Activated CD4-positive, alpha-beta T cell treated with anti-CD3 and anti-CD28 coated beads for 36 hours (primary cell): Measurements from ENCODE around the gene MYH7. TPM values are rescaled to one million over a fixed set of nuclear protein-coding genes. Genes with fewer than 3 reads are reported as not detected.

ENCODE experiments used
- ATAC-seq: fragments of 200-7000 bp; cut with Tn5 transposase; one replicate; pipeline ENCODE4 v1.10.0; 2021; ENCODE audit warnings: mild to moderate bottlenecking, moderate library complexity
- CTCF ChIA-PET: fragments of 350-600 bp; sonication (Branson Sonifier 250); formaldehyde crosslinking; loops from one replicate; lab custom pipeline; 2021; ENCODE audit warnings: antibody characterized with exemption; lab: Charles Lee
- POLR2A ChIA-PET: fragments of 350-600 bp; sonication (Branson Sonifier 250); formaldehyde crosslinking; loops from one replicate; lab custom pipeline; 2021; ENCODE audit warnings: antibody characterized with exemption, inconsistent platforms; lab: Charles Lee
- DNase-seq: peaks from one replicate; pipeline ENCODE4 v3.0.0-alpha.2; 2020
- H3K27ac Mint-ChIP-seq: one replicate; pipeline ENCODE4 v1.8.0; 2021; ENCODE audit warnings: mixed read lengths
- H3K27me3 Mint-ChIP-seq: one replicate; pipeline ENCODE4 v1.8.0; 2021; ENCODE audit warnings: mixed read lengths
- H3K36me3 Mint-ChIP-seq: one replicate; pipeline ENCODE4 v1.8.0; 2021; ENCODE audit warnings: low read depth, mixed read lengths
- H3K4me1 Mint-ChIP-seq: one replicate; pipeline ENCODE4 v1.8.0; 2021; ENCODE audit warnings: mixed read lengths
- H3K4me3 Mint-ChIP-seq: one replicate; pipeline ENCODE4 v1.8.0; 2021; ENCODE audit warnings: mild to moderate bottlenecking, moderate library complexity, mixed read lengths
- H3K9me3 Mint-ChIP-seq: one replicate; pipeline ENCODE4 v1.8.0; 2021; ENCODE audit warnings: low read depth, mixed read lengths
- intact Hi-C, 2 experiments: fragments of 100-400 bp; cut with DNase I in 1 of 2; cut with micrococcal nuclease in 1 of 2; formaldehyde crosslinking; loops; one replicate each; pipeline versions ENCODE4 v1.14.2 to v1.15.1; 2022 to 2024; cut with DNase I, micrococcal nuclease
- total RNA-seq, 2 experiments: library from RNA; stranded (reverse); gene quantifications; one replicate each; pipeline ENCODE4 v1.2.3, GENCODE V29; 2021

MYH7 gene
- total RNA-seq, 2 experiments from 2014 or later: 0.05 to 0.07 TPM

DNA sequence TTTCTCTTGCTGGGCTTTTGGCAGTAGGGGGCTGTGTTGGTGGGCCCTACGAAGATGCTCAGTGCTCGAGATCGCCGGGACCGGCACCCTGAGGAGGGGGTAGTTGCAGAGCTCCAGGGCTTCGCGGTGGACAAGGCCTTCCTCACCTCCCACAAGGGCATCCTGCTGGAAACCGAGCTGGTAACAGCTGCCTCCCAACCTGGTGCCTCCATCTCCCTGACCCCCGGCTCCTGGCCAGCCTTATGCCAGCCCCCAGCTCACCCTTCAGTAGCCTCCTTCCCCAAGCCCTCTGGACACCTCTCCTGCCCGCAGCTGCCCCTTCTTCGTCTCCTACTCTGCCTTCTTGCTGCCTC, 58.3 kb downstream of the MYH7 start:
- ATAC-seq: no peak
- Mint-ChIP-seq H3K27me3 (no peaks in the 10 kb centered on the region), H3K36me3 (no peaks in the 10 kb centered on the region), H3K27ac (no peak overlapping the region), H3K4me1 (no peaks in the 10 kb centered on the region), H3K4me3 (no peak overlapping the region), H3K9me3 (no peaks in the 10 kb centered on the region)
- intact Hi-C loops: no loop called here
- ChIA-PET CTCF (interaction anchor here (0.6 to 1.8 kb wide), 4 partner anchors 38 to 202 kb away, joined by 3 to 5 read pairs (median 3); no protein-coding TSS in a partner anchor), POLR2A (no interaction called here)
- DNase-seq: peak; percentile 1

GRCh38 chr14:23376482-23377197, 58.8 kb downstream of the MYH7 start, which contains the start of gene CMTM5:
Gene CMTM5, plus strand, starts transcription at chr14:23377046. Its CDS starts 206 bp downstream, at chr14:23377252.
- Mint-ChIP-seq H3K4me1 (no peaks in the 10 kb centered on the region), H3K27ac (no peak within 1 kb of the TSS), H3K4me3 (no peak within 1 kb of the TSS), H3K9me3 (no peaks in the 10 kb centered on the region), H3K27me3 (no peaks in the 10 kb centered on the region), H3K36me3 (no peaks in the 10 kb centered on the region)
- no peak for ATAC-seq
- intact Hi-C loops: no loop called here
- ChIA-PET CTCF (interaction anchor here (0.6 to 1.8 kb wide), 7 partner anchors 9 to 255 kb away, joined by 3 to 5 read pairs (median 3); no protein-coding TSS in a partner anchor), POLR2A (no interaction called here)
- peak; percentile 1 for DNase-seq

DNA sequence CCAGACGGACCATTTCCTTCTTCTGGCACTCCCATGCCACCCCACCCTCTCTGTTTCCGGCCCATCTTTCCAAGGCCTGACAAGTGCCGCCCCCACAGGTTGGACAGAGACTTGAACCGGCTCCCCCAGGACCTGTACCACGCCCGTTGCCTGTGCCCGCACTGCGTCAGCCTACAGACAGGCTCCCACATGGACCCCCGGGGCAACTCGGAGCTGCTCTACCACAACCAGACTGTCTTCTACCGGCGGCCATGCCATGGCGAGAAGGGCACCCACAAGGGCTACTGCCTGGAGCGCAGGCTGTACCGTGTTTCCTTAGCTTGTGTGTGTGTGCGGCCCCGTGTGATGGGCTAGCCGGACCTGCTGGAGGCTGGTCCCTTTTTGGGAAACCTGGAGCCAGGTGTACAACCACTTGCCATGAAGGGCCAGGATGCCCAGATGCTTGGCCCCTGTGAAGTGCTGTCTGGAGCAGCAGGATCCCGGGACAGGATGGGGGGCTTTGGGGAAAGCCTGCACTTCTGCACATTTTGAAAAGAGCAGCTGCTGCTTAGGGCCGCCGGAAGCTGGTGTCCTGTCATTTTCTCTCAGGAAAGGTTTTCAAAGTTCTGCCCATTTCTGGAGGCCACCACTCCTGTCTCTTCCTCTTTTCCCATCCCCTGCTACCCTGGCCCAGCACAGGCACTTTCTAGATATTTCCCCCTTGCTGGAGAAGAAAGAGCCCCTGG, 59.8 kb downstream of the MYH7 start:
- CTCF ChIA-PET: interaction anchor here (0.6 to 1.8 kb wide), 4 partner anchors 8 to 254 kb away, joined by 3 to 5 read pairs (median 4); no protein-coding TSS in a partner anchor
- no peaks in the 10 kb centered on the region for H3K36me3 Mint-ChIP-seq
- no peaks in the 10 kb centered on the region for H3K9me3 Mint-ChIP-seq
- DNase-seq: peak; percentile 3
- ATAC-seq: no peak
- no peaks in the 10 kb centered on the region for H3K4me1 Mint-ChIP-seq
- no peak overlapping the region for H3K27ac Mint-ChIP-seq
- intact Hi-C loops: no loop called here
- no peaks in the 10 kb centered on the region for H3K27me3 Mint-ChIP-seq
- H3K4me3 Mint-ChIP-seq: no peak overlapping the region
- POLR2A ChIA-PET: no interaction called here

DNA sequence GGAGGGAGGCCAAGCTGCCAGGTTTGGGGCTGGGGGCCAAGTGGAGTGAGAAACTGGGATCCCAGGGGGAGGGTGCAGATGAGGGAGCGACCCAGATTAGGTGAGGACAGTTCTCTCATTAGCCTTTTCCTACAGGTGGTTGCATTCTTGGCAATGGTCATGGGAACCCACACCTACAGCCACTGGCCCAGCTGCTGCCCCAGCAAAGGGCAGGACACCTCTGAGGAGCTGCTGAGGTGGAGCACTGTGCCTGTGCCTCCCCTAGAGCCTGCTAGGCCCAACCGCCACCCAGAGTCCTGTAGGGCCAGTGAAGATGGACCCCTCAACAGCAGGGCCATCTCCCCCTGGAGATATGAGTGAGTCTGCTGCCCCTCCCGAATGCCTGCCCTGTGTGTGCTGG, 62.4 kb downstream of the MYH7 start:
- CTCF ChIA-PET: interaction anchor here (1.6 kb wide), 1 partner anchor 37 kb away, joined by 4 read pairs; no protein-coding TSS in a partner anchor
- no peaks in the 10 kb centered on the region for H3K4me1 Mint-ChIP-seq
- DNase-seq (no peak), ATAC-seq (no peak)
- POLR2A ChIA-PET: no interaction called here
- H3K4me3 Mint-ChIP-seq: no peak overlapping the region
- intact Hi-C loops: no loop called here
- H3K9me3 Mint-ChIP-seq: no peaks in the 10 kb centered on the region
- H3K27me3 Mint-ChIP-seq: no peaks in the 10 kb centered on the region
- H3K27ac Mint-ChIP-seq: no peak overlapping the region
- H3K36me3 Mint-ChIP-seq: no peaks in the 10 kb centered on the region

DNA sequence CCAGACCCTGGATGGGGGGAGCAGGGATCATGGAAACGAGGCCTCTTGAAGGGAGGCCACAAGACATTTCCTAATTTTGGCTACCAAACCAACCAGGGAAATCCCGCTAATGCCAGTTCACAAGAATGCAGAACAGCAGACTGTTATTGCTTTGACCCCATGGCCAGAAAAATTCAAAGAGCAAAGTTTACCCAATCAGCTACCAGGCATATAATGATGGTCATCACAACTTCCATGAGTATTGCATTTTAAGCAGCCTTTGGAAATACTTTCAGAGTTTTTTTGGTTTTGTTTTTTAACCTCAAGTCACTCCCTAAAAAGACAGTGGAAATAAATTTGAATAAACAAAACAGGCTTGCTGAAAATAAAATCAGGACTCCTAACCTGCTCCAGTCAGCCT, 63.0 kb downstream of the MYH7 start, which contains the start of gene IL25:
Gene IL25 (plus strand): TSS at position 301 of the 400 bp plus-strand sequence.
- no peak within 1 kb of the TSS for H3K27ac Mint-ChIP-seq
- H3K9me3 Mint-ChIP-seq: no peaks in the 10 kb centered on the region
- DNase-seq: no peak

DNA sequence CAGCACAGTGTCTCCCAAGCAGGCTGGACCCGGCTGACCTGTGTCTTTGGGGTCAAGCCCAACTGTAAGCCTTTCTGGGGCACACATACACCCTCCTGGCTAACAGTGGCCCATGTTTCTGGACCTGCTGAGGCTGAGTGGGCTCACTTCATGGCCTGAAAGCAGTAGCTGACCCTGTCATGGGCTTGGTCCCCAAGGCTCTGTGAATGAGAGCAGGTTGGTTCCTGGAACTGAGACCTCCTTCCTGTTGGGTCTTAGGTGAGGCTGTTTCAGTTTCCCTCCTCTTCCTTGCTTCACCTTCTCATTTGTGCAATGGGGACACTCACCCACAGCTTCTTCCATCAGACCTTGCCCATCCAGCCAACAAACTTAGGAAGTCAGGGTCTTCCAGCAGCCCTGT, 63.6 kb downstream of the MYH7 start:
- no peak for DNase-seq
- H3K36me3 Mint-ChIP-seq: no peaks in the 10 kb centered on the region
- ChIA-PET CTCF (interaction anchor here (0.7 kb wide), 1 partner anchor 18 kb away, joined by 4 read pairs; no protein-coding TSS in a partner anchor), POLR2A (no interaction called here)
- H3K27ac Mint-ChIP-seq: no peak overlapping the region
- H3K27me3 Mint-ChIP-seq: peaks cover 5% of the 10 kb centered on the region
- no peak overlapping the region for H3K4me3 Mint-ChIP-seq
- intact Hi-C loops: no loop called here
- no peak for ATAC-seq
- no peaks in the 10 kb centered on the region for H3K9me3 Mint-ChIP-seq
- H3K4me1 Mint-ChIP-seq: no peaks in the 10 kb centered on the region

More for the DNA sequence above, 63.0 kb downstream of the MYH7 start, which contains the start of gene IL25:
- no peak for ATAC-seq
- intact Hi-C loops: no loop called here
- Mint-ChIP-seq H3K4me1 (no peaks in the 10 kb centered on the region), H3K27me3 (peaks cover 2% of the 10 kb centered on the region), H3K4me3 (no peak within 1 kb of the TSS), H3K36me3 (no peaks in the 10 kb centered on the region)
- POLR2A ChIA-PET: no interaction called here
- CTCF ChIA-PET: interaction anchor here (0.7 kb wide), 1 partner anchor 18 kb away, joined by 4 read pairs; no protein-coding TSS in a partner anchor

GRCh38 chr14:23370221-23370620, 65.2 kb downstream of the MYH7 start:
- intact Hi-C loops: no loop called here
- ATAC-seq: no peak

DNA sequence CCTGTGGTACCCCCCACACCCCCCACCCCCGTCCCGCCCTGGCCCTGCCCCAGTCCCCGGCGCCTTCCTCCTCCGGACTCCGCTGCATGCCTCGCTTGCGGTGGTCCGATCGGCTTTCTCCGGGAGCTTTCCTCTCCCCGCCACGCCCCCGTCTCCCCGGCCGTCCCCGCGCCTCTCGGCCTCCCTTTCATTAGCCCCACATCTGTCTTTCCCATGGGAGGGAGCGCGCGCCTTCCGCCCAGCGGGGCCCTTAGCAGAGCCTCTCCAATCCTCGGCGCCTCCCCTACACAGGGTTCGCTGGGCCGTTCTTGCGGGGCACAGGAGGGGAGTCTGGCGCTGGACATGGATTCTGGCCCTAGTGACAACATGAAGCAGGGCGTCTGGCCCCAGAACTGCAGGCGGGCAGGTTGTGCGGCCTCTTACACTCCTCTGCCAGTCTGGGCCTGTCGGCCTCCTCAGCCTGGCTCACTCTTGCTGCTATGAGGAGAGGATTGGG, 69.0 kb downstream of the MYH7 start:
- CTCF ChIA-PET: interaction anchor here (1.2 kb wide), 1 partner anchor 10 kb away, joined by 3 read pairs; no protein-coding TSS in a partner anchor
- POLR2A ChIA-PET: no interaction called here

More at GRCh38 chr14:23370221-23370620, 65.2 kb downstream of the MYH7 start:
- Mint-ChIP-seq H3K27me3 (peaks cover 10% of the 10 kb centered on the region), H3K36me3 (no peaks in the 10 kb centered on the region), H3K27ac (no peak overlapping the region), H3K4me1 (no peaks in the 10 kb centered on the region), H3K9me3 (no peaks in the 10 kb centered on the region), H3K4me3 (no peak overlapping the region)
- ChIA-PET POLR2A (no interaction called here), CTCF (interaction anchor here (0.7 kb wide), 1 partner anchor 98 kb away, joined by 3 read pairs; no protein-coding TSS in a partner anchor)
- DNase-seq: no peak

DNA sequence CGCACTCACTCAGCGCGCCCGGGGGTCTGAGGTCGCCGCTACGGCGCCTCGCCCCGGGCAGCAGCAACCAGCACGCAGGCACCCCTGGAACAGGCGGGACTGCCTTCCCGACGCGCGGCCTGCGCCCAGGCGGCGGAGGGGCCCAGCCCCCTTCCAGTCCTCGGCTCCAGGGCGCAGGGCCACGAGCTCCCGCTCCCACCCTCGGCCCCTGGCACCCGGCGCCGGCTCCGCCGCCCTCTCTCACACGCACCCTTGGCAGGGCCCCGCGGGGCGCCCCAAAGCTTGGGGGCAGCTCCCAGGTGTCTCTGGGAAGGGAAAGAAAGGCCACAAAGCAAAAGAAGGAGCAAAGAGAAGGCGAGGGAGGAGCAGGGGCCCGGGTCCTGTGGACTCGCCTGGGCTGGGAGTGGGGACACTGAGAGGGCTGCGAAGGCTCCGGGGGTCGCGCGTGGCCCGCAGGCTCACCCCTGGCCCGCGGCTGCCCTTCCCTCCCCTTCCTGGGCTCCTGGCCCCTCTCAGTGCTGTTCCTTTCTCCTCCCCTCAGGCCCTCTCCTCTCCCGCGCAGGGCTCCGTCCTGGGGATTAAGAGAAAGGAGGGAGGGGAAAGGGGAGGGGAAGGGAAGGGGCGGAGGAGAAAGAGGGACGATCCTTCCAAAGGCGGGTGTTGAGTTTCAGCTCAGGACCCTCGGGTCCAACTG, 69.6 kb downstream of the MYH7 start:
- H3K36me3 Mint-ChIP-seq: no peaks in the 10 kb centered on the region
- CTCF ChIA-PET: no interaction called here
- no peak for ATAC-seq
- no peak for DNase-seq
- peaks cover 22% of the 10 kb centered on the region for H3K27me3 Mint-ChIP-seq
- H3K9me3 Mint-ChIP-seq: no peaks in the 10 kb centered on the region
- intact Hi-C loops: no loop called here
- no peak overlapping the region for H3K4me3 Mint-ChIP-seq
- peaks cover 11% of the 10 kb centered on the region for H3K4me1 Mint-ChIP-seq
- POLR2A ChIA-PET: no interaction called here
- no peak overlapping the region for H3K27ac Mint-ChIP-seq

More for the DNA sequence above, 69.0 kb downstream of the MYH7 start:
- no peak for ATAC-seq
- Mint-ChIP-seq H3K27me3 (peaks cover 20% of the 10 kb centered on the region), H3K36me3 (no peaks in the 10 kb centered on the region), H3K4me1 (peaks cover 5% of the 10 kb centered on the region), H3K4me3 (no peak overlapping the region), H3K9me3 (no peaks in the 10 kb centered on the region), H3K27ac (no peak overlapping the region)
- intact Hi-C loops: no loop called here
- no peak for DNase-seq

DNA sequence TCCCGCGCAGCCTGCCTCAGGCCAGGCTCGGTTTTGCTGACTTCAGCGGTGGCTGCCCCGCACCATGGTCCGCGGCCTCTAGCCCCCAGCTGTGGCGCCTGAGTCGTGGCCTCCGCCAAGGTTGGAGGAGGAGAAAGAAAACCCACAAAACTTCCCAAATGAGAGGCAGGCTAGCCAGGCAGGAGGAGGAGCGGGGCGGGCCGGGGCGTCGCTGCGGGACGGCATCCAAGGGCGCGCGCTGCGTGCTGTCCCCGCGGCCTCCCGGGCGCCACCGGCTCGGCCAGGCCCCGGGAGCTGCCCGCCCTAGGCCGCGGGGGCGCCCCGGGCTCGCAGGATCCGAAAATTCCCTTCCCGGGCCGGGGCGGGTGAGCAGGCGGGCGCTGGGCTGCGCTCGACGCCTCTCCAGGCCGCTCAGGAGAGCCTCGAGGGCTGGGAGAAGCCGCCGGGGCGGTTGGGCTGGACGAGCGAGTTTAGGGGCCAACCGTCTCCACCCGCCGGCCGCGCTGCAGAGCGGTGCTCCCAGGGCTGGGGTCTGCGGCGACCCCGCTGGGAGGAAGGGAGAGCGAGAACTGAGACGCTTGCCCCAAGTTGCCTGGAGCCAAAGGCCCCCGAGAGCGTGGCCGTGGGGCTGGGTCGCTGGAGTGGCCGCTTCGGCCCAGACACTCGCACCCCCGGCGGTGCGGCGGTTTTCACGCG, 70.3 kb downstream of the MYH7 start, which contains the start of gene EFS:
Gene EFS (minus strand): TSS at position 137 of the 696 bp plus-strand sequence. CDS start 147 bp downstream, outside the sequence.
- no peak within 1 kb of the TSS for H3K4me3 Mint-ChIP-seq
- no peak for DNase-seq
- ChIA-PET POLR2A (no interaction called here), CTCF (no interaction called here)
- intact Hi-C loops: no loop called here
- peaks cover 23% of the 10 kb centered on the region for H3K27me3 Mint-ChIP-seq
- no peak for ATAC-seq
- no peaks in the 10 kb centered on the region for H3K9me3 Mint-ChIP-seq
- H3K27ac Mint-ChIP-seq: no peak within 1 kb of the TSS
- no peaks in the 10 kb centered on the region for H3K36me3 Mint-ChIP-seq
- H3K4me1 Mint-ChIP-seq: peaks cover 11% of the 10 kb centered on the region
